GM21526 (cell line): ENCODE results near the gene PCSK4.
"Not testable (repeated sequence)": the region's sequence is repeated elsewhere in the genome, so short reads cannot be mapped to it uniquely, and the experiment has no call there.

Experiments used
- ATAC-seq: cut with Tn5 transposase; IDR thresholded peaks from one replicate; pipeline ENCODE4 v1.9.1; 2021; ENCODE audit warnings: moderate library complexity; ENCODE audit not compliant: unreplicated experiment, low FRiP score

PCSK4 gene

GRCh38 chr19:1522838-1523237 lies 32.7 kb upstream of the PCSK4 start:
- ATAC-seq, result no peak

- no peak for ATAC-seq
Observed at GRCh38 chr19:1522061-1522460, 31.9 kb upstream of the PCSK4 start.

DNA sequence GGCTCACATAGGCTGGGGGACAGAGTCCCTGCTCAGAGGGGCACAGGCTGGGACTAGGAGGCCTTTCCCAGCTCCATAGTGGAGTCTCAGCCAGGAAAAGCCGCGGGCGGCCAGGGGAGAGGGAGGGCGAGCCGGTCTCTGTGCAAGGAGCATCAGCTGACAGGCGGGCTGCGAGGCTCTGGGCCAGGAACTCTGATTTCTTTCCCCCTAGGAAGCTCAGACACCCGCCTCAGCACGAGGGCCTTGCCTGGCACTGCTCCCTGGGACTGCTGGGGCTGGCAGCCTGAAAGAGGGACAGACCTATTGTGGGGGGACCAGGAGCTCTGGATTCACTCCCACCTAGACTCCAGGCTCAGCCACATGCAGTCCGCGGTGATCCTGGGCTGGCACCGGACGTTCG lies 31.5 kb upstream of the PCSK4 start:
- no peak for ATAC-seq

- ATAC-seq, result no peak
Observed at GRCh38 chr19:1520203-1520780, 30.1 kb upstream of the PCSK4 start.

- not testable (repeated sequence) for ATAC-seq
Observed at GRCh38 chr19:1519802-1520201, 29.7 kb upstream of the PCSK4 start.

- no peak for ATAC-seq
Observed at GRCh38 chr19:1518471-1518870, 28.3 kb upstream of the PCSK4 start.

GRCh38 chr19:1516395-1516753 lies 26.2 kb upstream of the PCSK4 start:
- ATAC-seq, result no peak

GRCh38 chr19:1514986-1515721 lies 25.0 kb upstream of the PCSK4 start:
- no peak for ATAC-seq

DNA sequence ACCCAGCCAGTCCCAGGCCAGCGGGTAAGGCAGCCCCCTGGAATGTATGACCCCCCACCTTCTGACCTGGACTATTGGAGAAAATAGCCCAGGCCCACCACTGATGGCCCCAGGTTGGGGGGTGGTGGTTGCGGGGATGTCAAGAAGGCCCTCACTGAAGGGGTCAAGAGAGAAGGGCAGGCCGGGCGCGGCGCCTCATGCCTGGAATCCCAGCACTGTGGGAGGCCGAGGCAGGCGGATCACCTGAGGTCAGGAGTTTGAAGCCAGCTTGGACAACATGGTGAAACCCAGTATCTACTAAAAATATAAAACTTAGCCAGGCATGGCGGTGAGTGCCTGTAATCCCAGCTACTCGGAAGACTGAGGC lies 24.1 kb upstream of the PCSK4 start:
- ATAC-seq, result no peak

DNA sequence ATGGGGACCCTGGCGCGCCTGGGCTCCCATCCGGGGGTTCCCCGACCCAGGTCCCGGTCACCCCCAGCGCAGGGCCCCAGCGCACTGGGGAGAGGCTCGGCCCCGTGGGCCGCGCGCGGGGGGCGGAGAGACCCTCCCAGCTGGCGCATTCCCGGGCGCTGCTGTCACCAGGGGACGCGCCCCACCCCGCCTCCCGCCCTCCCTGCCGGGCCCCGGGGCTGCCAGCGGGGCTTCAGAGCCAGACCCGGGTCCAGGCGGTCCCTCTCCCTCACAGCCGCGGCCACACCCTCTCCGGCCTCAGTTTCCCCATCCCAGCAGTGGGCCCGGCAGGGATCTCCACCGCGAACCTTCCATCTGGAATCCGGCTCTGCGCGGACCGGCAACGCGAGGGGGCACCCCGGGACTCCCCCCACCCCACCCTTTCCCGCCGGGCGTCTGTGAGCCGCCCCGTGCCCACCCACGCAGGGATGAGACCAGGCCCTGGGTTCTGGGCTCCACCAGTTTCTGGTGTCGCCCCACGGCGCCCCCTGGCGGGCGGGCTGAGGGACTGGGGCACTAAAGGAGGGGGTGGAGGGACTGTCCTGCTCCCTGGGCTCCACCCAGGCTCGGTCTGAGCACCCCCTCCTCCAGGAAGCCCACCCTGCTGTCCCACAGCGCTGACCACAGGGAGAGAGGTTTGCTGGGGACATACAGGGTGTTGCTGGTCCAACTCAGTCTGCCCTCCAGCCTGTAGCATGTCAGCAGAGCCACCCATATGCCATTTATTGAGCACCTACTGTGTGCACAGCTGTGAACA lies 23.5 kb upstream of the PCSK4 start:
- ATAC-seq, result no peak

DNA sequence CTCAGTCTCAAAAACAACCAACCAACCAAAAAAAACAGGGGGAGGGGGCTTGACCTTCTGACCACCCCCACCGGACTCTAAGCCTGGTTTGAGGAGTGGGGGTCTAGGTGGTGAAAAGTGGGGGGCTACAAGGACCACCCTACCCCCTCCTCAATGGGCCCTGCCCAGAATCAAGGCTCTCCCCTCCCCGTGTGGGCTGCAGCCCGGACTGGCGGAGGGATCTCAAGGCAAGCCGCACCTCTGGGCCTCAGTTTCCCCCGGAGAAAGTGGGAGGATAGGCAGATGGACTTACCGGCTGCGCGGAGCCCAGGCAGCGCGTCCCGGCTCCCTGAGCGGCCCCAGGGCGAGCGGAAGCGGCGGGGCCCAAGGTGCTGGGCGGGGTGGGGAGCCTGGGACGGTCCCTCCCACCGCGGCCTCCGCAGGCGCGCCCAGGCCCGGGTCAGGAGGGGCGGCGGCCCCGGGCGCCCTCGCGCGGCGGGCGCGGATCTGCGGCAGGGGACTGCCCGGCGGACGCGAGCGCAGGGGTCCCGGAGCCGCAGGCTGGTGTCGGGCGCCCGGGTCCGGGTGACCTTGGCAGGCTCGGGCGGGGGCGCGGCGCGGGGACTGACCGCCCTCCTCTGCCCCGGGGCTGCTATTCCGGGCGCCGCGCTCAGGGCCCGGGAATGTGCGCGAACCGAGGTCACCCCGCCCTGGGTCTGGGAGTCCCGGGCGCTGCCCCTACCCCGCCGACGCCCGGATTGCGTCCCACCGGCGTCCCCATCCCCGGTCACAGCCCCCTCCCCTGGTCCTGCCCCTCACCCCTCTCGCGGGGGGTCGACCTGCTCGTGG lies 22.7 kb upstream of the PCSK4 start, which contains the start of gene ADAMTSL5:
ADAMTSL5 (minus strand) TSS at position 349 of the 828 bp plus-strand sequence. CDS start 2,076 bp downstream, outside the sequence.
- ATAC-seq, result no peak

GRCh38 chr19:1511318-1512317 lies 21.5 kb upstream of the PCSK4 start:
- ATAC-seq, result no peak

DNA sequence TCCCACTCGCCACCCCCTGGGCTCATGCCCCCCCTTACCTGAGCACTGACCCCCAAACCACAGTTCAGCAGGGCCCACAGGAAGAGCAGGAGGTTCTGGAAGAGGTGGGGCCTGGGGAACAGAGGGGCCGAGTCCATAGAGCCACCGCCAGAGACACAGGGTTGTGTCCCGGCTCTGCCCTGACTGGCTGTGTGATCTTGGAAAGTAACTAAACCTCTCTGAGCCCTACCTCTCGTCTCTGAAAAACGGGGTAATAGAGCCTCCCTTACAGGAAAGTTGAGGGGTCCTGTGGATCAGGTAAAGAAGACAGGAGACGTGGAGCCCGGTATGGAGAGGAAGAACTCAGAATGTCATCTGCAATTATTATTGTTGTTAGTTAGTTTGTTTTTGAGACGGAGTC lies 20.7 kb upstream of the PCSK4 start:
- no peak for ATAC-seq

GRCh38 chr19:1510442-1510806 lies 20.3 kb upstream of the PCSK4 start:
- ATAC-seq, result no peak

GRCh38 chr19:1509602-1510441 lies 19.7 kb upstream of the PCSK4 start:
- ATAC-seq, result no peak

GRCh38 chr19:1508507-1508856 lies 18.3 kb upstream of the PCSK4 start:
- ATAC-seq, result no peak

DNA sequence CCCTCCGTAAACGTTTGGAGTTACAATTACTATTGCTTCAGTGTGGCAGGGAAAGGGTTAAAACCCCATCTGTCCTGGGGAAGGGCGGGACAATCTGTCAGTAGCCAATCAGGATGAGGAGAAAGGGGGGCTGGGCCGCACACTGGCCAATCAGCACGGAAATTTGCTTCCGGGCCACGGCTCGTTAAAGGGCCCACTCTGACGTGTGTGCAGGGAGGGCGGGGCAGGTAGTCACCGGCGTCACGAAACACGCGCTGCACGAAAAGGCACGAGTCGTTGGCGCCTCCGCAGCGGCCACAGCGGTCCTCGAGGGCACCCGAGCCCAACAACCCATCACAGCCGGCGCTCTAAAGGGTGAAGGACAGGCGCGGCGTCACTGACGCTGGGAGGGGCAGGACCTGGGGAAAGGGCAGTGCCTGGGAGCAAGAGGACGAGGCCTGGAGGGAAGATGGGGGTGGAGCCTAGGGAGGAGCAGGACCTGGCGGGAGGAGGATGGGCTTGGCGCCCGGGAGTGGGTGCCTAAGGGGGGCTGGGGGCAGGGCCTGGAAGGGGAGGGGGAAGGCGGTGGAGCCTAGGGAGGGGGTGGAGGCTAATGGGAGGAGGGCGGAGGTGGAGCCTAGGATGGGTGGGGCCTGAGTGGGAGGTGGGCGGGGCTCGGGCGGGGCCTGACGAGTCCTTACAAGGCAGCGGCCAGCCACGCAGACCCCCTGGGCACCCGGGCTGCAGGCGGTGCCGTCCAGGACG lies 17.8 kb upstream of the PCSK4 start:
- ATAC-seq, result no peak

DNA sequence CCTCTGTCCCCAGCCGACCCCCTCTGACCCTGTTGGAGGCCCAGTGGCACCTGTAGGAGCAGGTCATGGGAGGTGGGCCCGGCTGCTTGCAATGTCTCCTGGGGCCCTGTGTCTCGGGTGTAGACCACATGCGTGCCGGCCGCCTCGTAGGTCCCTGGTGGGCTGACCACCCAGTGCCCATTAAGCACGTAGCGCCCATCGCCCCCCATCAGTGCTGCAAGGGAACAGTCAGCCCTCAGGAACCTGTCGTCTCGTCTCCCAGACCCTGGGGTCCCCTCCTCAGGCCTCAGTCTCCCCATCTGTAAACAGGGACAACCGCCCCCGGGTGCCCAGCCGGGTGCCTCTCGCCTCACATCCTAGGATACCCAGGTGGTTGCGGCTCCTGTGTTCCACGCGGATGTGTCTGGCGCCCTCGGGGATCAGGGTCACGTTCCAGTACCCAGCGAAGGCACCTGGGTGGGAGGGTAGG lies 17.1 kb upstream of the PCSK4 start:
- ATAC-seq, result no peak
